ENCODE data around the gene SNN. TPM values are rescaled to one million over a fixed set of nuclear protein-coding genes. Genes with fewer than 3 reads are reported as not detected.

The SNN gene
- polyA plus RNA-seq, 2 of the 4 experiments (the other 2 are of a cell fraction), result 6.3 to 10.7 TPM

GRCh38 chr16:11625769-11626168, 42.5 kb upstream of the SNN start:
- Histone ChIP-seq H3K4me3 (no peak overlapping the region), H3K27ac (peak overlapping the region in 1 of 2 experiments; percentile 79; a peak in 2 of 6 replicates), H3K9me3 (no peaks in the 10 kb centered on the region), H3K4me1 (peaks cover 23% of the 10 kb centered on the region), H3K4me2 (no peak overlapping the region)
- FAIRE-seq (no peak), DNase-seq (ENCODE audit: low read depth in 1 of 2, low spot score in 1 of 2) (no peak), ATAC-seq (no peak)
- ChIA-PET POLR2A (interaction anchor here (1.4 kb wide), 1 partner anchor 14 kb away, joined by 4 read pairs; no protein-coding TSS in a partner anchor), CTCF (interaction anchor here (1.0 kb wide), 1 partner anchor 230 kb away, joined by 3 read pairs; no protein-coding TSS in a partner anchor)
- TF ChIP-seq MAX (IDR thresholded peaks at IDR 0.05) (no peak), HES2 (IDR thresholded peaks at IDR 0.05) (no peak), ZFP36 (IDR thresholded peaks at IDR 0.05; ENCODE audit: borderline replicate concordance, partially characterized antibody) (peak; percentile 68), EHF (CRISPR knock-in tag; IDR thresholded peaks at IDR 0.05) (no peak), NPAS2 (CRISPR knock-in tag; IDR thresholded peaks at IDR 0.05; ENCODE audit: borderline replicate concordance) (no peak)
- WGBS (ENCODE audit: missing lambda C conversion rate), result 94% methylated on average over 3 of the region's 4 CpGs

- TF ChIP-seq EHMT2 (IDR thresholded peaks at IDR 0.05; ENCODE audit: low read depth) (no peak), USF2 (IDR thresholded peaks at IDR 0.05) (peak; percentile 26; the same call in 1 of the 2 replicates)
- DNase-seq (ENCODE audit: low read depth in 1 of 2, low spot score in 1 of 2) (no peak), FAIRE-seq (no peak), ATAC-seq (no peak)
- Histone ChIP-seq H3K27ac (peak overlapping the region; percentile 51 to 79; a peak in 4 of 6 replicates), H3K4me2 (no peak overlapping the region; the same call in 2 of the 3 replicates), H3K9me3 (no peaks in the 10 kb centered on the region), H3K4me3 (no peak overlapping the region), H3K4me1 (peaks cover 20% of the 10 kb centered on the region)
- ChIA-PET CTCF (interaction anchor here (0.8 to 1.6 kb wide), 5 partner anchors 10 to 663 kb away, joined by 3 to 4 read pairs (median 3); no protein-coding TSS in a partner anchor), POLR2A (interaction anchor here (1.4 kb wide), 1 partner anchor 13 kb away, joined by 4 read pairs; no protein-coding TSS in a partner anchor)
- 93% methylated on average over 16 of the region's 16 CpGs for WGBS (ENCODE audit: missing lambda C conversion rate)
Observed at GRCh38 chr16:11626657-11627291, 41.5 kb upstream of the SNN start.

- no peak for FAIRE-seq
- Histone ChIP-seq H3K4me1 (peaks cover 15% of the 10 kb centered on the region), H3K27ac (peak overlapping the region; percentile 51 to 79; a peak in 5 of 6 replicates), H3K9me3 (no peaks in the 10 kb centered on the region), H3K4me2 (peak overlapping the region; percentile 50; the same call in 1 of the 3 replicates), H3K4me3 (no peak overlapping the region)
- TF ChIP-seq SREBF2 (IDR thresholded peaks at IDR 0.05) (no peak), HOXB5 (CRISPR knock-in tag; IDR thresholded peaks at IDR 0.05) (no peak), CBX2 (IDR thresholded peaks at IDR 0.05; ENCODE audit: borderline replicate concordance, low read depth) (no peak), TP53 (CRISPR knock-in tag; IDR thresholded peaks at IDR 0.05) (no peak), NR3C1 (IDR thresholded peaks at IDR 0.05) (no peak), ZFP36 (IDR thresholded peaks at IDR 0.05; ENCODE audit: borderline replicate concordance, partially characterized antibody) (no peak), MAFK (IDR thresholded peaks at IDR 0.05; ENCODE audit: partially characterized antibody) (no peak), ZSCAN20 (CRISPR knock-in tag; IDR thresholded peaks at IDR 0.05) (no peak), EHMT2 (IDR thresholded peaks at IDR 0.05; ENCODE audit: low read depth) (no peak), RCOR1 (IDR thresholded peaks at IDR 0.05; ENCODE audit: low read depth, low read length) (no peak), EHF (CRISPR knock-in tag; IDR thresholded peaks at IDR 0.05) (no peak), TFCP2L1 (CRISPR knock-in tag; IDR thresholded peaks at IDR 0.05) (no peak), FOSL2 (IDR thresholded peaks at IDR 0.05) (no peak), FOSL2 (CRISPR knock-in tag; IDR thresholded peaks at IDR 0.05) (no peak), HEYL (CRISPR knock-in tag; IDR thresholded peaks at IDR 0.05) (no peak), USF2 (IDR thresholded peaks at IDR 0.05) (no peak), MAX (IDR thresholded peaks at IDR 0.05) (no peak), KDM1A (IDR thresholded peaks at IDR 0.05; ENCODE audit: low read depth) (no peak), HMGXB4 (CRISPR knock-in tag; IDR thresholded peaks at IDR 0.05; ENCODE audit: borderline replicate concordance) (no peak), ATOH8 (CRISPR knock-in tag; IDR thresholded peaks at IDR 0.05; ENCODE audit: low read depth) (no peak), HES2 (IDR thresholded peaks at IDR 0.05) (no peak)
- no peak for ATAC-seq
- WGBS (ENCODE audit: missing lambda C conversion rate), result 92% methylated on average over 5 of the region's 5 CpGs
- CTCF ChIA-PET, result interaction anchor here (0.8 to 1.6 kb wide), 4 partner anchors 9 to 664 kb away, joined by 3 to 4 read pairs (median 3); no protein-coding TSS in a partner anchor
- no peak for DNase-seq (ENCODE audit: low read depth in 1 of 2, low spot score in 1 of 2)
- POLR2A ChIA-PET, result interaction anchor here (1.4 kb wide), 1 partner anchor 13 kb away, joined by 4 read pairs; no protein-coding TSS in a partner anchor
Observed at GRCh38 chr16:11627292-11627663, 41.0 kb upstream of the SNN start.

All from A549 (cell line).